KBM-7 (cell line): ENCODE results near the gene COL4A1.

ENCODE experiments used
- DNase-seq: peaks from one replicate; pipeline ENCODE4 v3.0.0-alpha.2; 2015
- in situ Hi-C: fragments of 300-500 bp; cut with MboI; formaldehyde crosslinking; loops from 2 replicates; pipeline ENCODE4 v1.14.3; 2020; ENCODE audit warnings: low sequenced_read_pairs, low pct_unique_long_range_greater_than_20kb, mixed read lengths

The COL4A1 gene

GRCh38 chr13:110306960-110307766, at the start of gene COL4A1, which contains the start of gene COL4A2:
COL4A1 (minus strand) TSS chr13:110307157; CDS start chr13:110307027, 130 bp downstream.
COL4A2 (plus strand) TSS chr13:110307284; CDS start chr13:110307904, 620 bp downstream.
- in situ Hi-C loops: no loop called here
- DNase-seq: no peak

GRCh38 chr13:110356362-110356761, 49.4 kb upstream of the COL4A1 start:
- in situ Hi-C loops: no loop called here
- DNase-seq: no peak

GRCh38 chr13:110354715-110355473, 47.9 kb upstream of the COL4A1 start:
- no peak for DNase-seq
- in situ Hi-C loops: no loop called here

GRCh38 chr13:110354123-110354627, 47.2 kb upstream of the COL4A1 start:
- in situ Hi-C loops: no loop called here
- DNase-seq: no peak

GRCh38 chr13:110353339-110353977, 46.5 kb upstream of the COL4A1 start:
- in situ Hi-C loops: no loop called here

GRCh38 chr13:110352735-110353134, 45.8 kb upstream of the COL4A1 start:
- no peak for DNase-seq

More at GRCh38 chr13:110353339-110353977, 46.5 kb upstream of the COL4A1 start:
- no peak for DNase-seq

GRCh38 chr13:110351636-110352420, 44.9 kb upstream of the COL4A1 start:
- in situ Hi-C loops: no loop called here
- DNase-seq: no peak

More at GRCh38 chr13:110352735-110353134, 45.8 kb upstream of the COL4A1 start:
- in situ Hi-C loops: no loop called here

- in situ Hi-C loops: no loop called here
Observed at GRCh38 chr13:110350509-110350908, 43.6 kb upstream of the COL4A1 start.

GRCh38 chr13:110350049-110350448, 43.1 kb upstream of the COL4A1 start:
- DNase-seq: no peak
- in situ Hi-C loops: no loop called here

More at GRCh38 chr13:110350509-110350908, 43.6 kb upstream of the COL4A1 start:
- no peak for DNase-seq

- in situ Hi-C loops: no loop called here
- DNase-seq: no peak
Observed at GRCh38 chr13:110349239-110349638, 42.3 kb upstream of the COL4A1 start.

- no peak for DNase-seq
- in situ Hi-C loops: no loop called here
Observed at GRCh38 chr13:110348309-110349105, 41.5 kb upstream of the COL4A1 start.

GRCh38 chr13:110347535-110348308, 40.8 kb upstream of the COL4A1 start:
- in situ Hi-C loops: no loop called here
- DNase-seq: no peak

- in situ Hi-C loops: no loop called here
- no peak for DNase-seq
Observed at GRCh38 chr13:110347088-110347487, 40.1 kb upstream of the COL4A1 start.

GRCh38 chr13:110346661-110347067, 39.7 kb upstream of the COL4A1 start:
- DNase-seq: no peak
- in situ Hi-C loops: no loop called here

GRCh38 chr13:110345701-110346100, 38.7 kb upstream of the COL4A1 start:
- in situ Hi-C loops: no loop called here

GRCh38 chr13:110345266-110345665, 38.3 kb upstream of the COL4A1 start:
- DNase-seq: no peak

More at GRCh38 chr13:110345701-110346100, 38.7 kb upstream of the COL4A1 start:
- DNase-seq: no peak

GRCh38 chr13:110344320-110344719, 37.4 kb upstream of the COL4A1 start:
- in situ Hi-C loops: no loop called here
- no peak for DNase-seq

More at GRCh38 chr13:110345266-110345665, 38.3 kb upstream of the COL4A1 start:
- in situ Hi-C loops: no loop called here
